Measurements from ENCODE around the gene S100A4.
"Not testable (repeated sequence)": the region's sequence is repeated elsewhere in the genome, so short reads cannot be mapped to it uniquely, and the experiment has no call there.

The S100A4 gene

DNA sequence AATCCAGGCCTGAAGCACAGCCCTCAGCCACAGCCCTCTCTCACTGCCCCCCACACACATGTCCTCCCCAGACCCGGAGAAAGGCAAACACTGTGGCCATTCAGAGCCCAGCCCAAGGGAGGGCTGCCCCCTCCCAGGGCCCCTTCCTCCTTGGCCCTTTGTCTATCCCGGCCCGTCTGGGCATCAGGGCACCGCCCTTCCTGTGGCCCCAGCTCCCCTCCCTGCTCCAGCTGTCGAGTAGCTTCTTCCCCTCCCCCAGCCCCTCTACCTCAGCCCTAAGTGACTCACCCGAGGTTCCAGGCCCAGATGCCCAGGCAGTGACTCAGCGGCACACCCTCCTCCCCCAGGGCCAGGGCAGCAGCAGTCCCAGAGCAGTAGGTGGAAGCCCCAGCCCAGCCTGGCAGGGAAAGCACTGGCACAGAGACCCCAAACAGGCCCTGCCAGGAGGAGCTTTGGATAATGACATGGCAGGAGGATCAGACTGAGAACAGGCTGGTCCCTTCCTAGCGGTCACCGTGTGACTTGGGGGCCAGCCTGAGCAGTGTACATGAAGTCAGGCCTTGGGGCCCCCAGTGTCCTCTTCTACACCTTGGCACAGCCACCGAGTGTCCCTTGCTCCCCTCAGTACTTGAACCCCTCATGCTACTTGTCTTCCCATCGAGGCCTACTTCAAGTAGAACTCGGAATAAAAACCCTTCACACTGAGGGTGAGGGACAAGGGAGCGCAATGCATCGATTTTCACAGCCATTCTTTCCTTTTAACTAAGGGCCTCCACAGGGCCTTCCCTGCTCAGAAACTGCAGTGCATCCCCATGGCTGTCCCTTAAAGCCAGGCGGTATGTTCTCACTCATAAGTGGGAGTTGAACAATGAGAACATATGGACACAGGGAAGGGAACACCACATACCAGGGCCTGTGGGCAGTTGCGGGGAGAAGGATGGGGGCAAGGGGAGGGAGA is 21.1 kb upstream of the S100A4 start:
- DNase-seq = peak; percentile 93

DNA sequence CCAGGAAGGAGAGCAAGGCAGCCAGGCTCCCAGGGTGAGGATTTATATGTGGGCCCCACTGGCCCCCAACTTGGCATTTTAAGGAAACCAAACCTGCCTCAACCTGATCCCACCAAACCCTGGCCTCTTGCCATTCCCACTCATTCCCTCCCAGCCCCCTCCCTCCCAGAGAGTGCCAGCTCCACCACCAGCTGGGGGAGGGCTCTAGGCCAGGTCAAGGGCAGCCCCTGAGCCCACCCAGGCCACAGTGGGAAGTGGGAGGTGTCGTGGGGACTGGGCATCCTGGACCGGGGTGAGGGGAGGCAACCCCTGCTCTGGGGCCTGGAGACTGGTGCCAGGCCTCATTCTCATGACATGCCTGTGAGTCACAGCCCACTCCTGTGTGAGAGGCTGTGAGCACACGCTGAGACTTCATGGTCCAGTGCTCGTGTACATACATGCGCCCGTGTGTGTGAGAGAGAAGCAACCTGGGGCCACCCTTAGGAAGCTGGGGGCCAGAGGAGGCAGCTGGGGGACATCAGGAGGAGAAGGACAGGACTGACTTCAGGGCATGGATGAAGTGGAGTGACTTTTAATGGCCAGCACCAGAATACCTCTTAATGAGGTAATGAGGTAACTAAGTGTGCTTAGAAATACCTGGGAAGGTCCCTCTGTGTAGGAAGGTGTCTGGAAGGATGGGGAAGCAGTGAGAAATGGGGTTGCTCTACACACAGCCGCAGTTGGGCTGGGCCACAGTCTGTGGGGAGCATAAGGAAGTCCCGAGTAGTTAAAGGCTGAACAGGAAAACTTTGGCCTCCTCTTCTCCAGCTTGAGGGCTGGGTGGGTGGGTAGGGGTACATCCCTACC is 20.1 kb upstream of the S100A4 start, which contains the start of gene S100A2:
S100A2 (minus strand) TSS at position 316 of the 846 bp plus-strand sequence. CDS start 1,967 bp downstream, outside the sequence.
- peak; percentile 68 for DNase-seq

DNA sequence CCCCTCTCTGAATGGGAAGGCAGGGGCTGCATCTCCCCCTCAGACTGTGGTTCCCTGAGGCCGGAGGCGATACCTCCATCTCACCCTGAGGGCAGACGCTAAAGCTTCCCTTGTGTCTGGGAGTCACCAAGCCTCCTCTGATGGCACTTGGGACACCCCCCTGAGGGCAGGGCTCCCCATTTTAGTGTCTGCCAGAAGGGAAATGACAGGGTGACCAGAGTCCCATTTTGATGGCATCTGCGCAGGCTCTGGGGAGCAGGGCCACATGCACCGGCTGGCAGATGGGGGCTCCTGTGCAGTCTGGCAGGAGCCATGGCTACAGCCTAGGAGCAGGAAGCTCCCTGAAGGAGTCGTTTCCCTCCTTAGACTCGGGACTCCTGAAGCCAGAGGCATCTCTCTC is 18.4 kb upstream of the S100A4 start:
- DNase-seq = no peak

DNA sequence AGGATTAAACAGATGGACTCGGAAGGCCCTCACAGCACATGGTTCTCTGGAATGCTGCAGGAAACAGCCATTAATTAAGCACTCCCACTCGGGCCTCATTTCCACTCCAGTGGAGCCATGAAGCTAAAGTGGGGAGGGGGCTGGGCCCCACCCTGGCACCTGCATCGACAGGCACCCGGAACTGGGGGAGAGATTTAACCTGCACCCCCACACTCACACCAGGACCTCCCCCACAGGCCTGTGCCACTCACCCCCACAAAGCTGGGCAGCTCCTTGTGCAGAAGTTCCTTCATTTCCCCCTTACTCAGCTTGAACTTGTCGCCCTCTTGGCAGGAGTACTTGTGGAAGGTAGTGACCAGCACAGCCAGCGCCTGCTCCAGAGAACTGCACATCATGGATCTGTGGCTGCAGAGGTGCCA is 17.9 kb upstream of the S100A4 start:
- DNase-seq = no peak

DNA sequence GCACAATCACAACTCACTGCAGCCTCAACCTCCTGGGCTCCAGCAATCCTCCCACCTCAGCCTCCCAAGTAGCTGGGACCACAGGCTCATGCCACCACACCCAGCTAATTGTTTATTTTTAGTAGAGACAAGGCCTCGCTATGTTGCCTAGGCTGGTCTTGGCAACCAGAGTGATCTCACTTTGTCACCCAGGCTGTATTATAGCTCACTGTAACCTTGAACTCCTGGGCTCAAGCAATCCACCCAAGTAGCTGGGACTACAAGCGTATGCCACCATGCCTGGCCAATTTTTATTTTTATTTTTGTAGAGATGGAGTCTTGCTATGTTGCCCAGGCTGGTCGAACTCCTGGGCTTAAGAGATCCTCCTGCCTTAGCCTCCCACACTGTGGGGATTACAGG is 16.4 kb upstream of the S100A4 start:
- DNase-seq = not testable (repeated sequence)

DNA sequence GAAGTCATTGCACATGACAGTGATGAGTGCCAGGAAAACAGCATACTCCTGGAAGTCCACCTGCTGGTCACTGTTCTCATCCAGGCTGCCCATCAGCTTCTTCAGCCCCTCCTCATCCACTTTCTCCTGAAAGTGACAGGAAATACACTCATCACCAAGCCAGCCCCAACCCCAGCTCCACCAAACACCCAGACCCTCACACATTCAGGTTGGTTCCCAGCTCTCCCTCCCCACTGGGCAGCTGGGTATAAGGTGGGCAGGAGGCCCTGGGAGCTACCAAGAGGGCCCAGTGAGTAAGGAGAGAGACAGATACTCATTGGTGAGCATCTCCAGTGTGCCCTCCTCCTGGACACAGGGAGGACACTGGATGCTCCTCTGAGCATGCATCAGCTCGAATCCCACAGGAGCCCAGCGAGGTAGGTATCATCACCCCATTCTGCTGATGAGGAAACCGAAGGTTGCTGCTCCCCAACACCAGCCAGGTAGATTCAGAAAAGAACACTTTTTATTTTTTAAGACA is 15.9 kb upstream of the S100A4 start:
- no peak for DNase-seq

DNA sequence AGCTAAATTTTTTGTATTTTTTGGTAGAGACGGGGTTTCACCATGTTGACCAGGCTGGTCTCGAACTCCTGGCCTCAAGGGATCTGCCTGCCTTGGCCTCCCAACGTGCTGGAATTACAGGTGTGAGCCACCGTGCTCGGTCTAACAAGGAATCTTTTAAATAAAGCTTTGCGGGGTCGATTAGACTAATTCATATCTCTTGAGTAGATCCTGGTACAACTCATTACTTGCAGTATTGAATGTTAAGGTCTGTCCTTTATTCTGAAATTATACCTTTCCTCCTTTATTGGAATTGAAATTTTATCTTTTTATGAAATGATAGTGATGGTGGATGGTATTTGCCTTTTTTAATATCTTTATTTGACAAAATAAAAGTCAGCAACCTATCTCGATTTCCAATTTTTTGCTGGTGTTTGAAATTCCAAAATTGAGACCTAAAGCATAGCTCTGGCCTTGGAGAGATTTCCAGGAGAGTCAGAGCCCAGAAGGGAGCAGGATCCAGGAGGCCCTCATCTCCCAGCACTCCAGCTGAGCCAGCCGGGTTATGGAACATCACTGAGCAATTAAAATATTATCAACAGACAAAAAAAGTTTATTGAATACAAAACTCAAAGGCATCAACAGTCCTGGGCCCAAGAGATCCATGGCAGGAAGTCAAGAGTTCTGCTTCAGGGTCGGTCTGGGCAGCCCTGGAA is 15.3 kb upstream of the S100A4 start:
- DNase-seq = no peak

DNA sequence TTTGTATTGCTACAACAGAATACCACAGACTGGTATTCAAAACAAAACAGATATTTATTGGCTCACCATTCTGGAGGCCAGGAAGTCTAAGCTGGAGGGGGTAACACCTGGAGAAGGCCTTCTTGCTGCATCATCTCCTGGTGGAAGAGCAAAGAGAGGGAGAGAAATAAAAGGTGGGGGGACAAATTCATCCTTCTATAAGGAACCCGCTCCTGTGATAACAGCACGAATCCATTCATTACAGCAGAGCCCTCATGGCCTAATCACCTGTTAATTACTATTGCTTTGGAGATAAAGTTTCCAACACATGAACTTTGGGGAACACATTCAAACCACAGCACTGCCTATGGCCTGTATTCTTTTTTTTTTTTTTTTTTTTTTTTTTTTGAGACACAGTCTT is 14.6 kb upstream of the S100A4 start:
- DNase-seq = no peak

DNA sequence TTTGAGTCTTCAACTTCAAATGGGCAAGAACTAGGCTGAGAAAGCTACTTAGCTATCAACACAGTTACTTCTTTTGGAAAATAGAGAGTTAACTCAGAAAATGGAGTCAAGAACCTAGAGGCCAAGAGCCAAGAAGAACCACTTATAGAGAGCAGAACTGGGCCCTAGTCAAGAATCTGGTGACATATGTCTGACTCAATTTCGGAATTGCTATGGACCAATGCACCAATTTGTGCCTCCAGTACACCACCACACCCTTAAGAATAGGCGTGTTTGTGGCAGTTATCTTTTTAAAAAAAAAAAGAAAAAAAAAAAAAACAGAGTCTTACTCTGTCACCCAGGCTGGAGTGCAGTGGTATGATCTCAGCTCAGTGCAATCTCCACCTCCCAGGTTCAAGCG is 12.3 kb upstream of the S100A4 start:
- DNase-seq = no peak

DNA sequence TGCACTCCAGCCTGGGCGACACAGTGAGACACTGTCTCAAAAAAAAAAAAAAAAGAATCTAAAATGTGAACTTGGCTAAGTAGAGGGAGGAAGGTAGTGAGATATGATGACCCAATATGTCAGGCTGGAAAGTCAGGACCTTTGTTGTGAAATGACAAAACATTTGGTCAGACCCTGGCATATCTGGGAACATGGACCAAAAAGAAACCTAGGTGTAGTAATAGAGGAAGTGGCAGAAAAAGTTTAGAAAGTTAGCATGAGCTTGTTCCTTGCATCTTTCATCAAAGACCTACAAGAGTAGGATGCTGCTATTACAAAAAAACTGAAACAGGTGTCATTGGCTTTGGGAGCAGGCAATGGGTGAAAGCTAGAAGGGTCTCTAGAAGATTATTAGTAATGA is 10.7 kb upstream of the S100A4 start:
- peak; percentile 43 for DNase-seq

DNA sequence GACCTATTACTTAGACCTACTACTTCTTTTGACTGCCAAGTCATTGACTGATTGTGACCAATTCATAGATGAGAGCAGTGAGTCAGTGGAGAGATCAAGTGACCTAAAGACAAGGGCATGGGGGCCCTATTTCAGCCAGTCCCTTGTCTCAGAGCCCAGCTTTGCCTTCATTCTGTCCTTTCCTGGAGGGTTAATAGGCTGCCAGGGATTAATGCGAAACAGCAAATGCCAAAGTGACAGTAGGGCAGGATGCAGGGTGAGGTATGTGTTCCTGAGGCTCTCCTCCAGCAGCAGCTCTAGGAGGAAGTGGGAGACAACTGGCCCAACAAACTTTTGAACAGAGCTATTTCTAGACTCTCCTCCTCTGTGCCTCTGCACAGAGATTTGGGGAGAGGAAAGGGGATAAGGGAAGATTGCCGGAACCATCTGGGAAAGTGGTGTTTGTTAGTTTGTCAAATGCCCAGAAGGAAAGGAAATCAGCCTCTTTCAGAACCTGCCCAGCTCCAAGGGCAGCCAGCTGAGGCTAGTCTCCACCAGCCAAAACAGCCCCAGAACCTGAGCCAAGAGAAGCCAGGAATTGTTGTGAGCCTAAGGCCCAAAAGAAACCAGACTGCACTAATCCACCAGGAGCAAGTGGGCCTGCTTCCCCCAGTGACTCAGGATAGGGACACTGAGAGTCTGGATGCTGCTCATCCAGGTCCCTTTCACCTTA is 8.4 kb upstream of the S100A4 start:
- DNase-seq = peak; percentile 56

DNA sequence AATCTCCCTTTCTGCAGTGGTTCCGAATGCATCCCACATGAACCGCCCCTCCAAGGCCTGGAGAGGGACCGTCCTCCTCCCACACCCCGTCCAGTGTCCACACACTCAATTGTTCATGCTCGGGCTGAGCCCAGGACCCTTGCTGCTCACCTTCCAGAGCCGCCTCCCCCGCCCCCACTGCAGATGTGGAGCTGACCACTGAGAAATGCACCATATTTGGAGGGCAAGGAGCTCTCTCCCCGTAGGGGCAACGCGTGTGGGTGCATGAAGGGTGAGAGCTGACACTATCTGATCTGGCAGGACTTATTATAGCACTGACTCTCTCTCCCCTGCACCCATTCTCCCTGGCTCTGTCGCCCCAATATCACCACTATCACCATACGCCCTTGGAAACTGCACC is 7.5 kb upstream of the S100A4 start:
- no peak for DNase-seq

DNA sequence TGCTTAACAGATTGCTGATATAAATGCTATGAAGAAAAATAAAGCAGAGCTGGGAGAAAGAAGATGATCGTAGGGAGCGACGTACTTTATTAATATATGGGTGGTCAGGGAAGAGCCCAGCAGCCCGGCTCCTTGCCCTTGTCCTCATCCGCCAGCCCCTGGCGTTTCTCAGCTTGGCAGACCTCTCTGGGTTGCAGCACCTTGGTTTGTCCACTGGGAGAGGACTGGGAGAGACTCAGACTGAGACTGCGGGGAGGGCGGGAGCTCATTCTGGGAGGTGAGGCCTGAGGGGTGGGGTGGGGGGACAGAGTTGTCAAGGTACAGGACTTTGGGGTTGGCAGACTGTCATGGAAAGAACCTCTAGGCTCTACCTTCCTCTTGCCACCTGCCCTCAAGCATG is 6.7 kb upstream of the S100A4 start:
- no peak for DNase-seq

DNA sequence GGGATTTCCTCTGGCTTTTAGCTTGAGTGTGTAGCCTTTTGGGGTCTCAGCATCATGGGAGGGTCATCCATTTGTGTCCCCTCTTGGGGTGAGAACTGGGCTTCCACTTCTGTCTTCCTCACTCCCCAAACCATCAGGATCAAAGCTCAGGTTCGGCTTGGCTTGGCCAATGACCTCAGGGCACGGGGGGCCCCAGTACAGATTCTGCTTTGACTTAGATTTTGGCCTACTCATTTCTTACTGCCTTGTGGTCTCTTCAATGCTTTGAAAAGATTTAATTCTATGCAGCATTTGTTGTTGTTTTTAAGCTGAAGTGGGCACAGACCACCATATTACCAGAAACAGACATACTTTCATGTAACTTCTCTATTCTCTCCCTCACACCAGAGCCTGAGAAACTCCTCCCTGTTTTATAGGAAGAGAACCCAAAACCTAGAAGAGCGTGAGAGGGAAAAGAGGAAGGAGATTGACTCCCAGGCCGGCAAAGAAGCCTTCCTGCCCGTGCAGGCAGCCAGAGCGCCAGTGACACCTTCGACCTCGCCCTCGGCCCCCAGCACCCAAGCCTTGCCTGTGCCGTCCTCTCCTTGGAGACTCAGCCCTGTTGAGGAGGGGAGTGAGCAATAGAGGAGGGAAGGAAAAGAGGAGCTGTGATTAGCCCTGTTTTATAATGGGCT is 5.4 kb upstream of the S100A4 start:
- DNase-seq = peak; percentile 84

DNA sequence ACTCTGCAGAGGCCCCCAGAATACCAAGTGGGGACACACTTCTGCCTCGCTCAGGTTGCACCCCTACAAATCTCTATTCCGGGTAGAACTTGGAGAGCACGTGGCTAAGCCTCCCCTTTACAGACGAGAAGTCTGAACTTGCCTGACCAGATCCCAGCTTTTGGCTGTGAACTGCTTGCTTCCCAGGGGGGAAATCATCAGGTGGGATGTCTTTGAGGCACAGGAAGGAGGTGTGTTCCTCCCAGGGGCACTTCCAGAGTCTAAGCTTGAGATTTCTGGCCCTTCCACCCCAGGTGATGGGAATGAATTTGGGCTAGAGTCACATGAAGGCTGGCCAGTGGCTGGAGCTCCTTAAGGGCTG is 4.8 kb upstream of the S100A4 start:
- DNase-seq = no peak

DNA sequence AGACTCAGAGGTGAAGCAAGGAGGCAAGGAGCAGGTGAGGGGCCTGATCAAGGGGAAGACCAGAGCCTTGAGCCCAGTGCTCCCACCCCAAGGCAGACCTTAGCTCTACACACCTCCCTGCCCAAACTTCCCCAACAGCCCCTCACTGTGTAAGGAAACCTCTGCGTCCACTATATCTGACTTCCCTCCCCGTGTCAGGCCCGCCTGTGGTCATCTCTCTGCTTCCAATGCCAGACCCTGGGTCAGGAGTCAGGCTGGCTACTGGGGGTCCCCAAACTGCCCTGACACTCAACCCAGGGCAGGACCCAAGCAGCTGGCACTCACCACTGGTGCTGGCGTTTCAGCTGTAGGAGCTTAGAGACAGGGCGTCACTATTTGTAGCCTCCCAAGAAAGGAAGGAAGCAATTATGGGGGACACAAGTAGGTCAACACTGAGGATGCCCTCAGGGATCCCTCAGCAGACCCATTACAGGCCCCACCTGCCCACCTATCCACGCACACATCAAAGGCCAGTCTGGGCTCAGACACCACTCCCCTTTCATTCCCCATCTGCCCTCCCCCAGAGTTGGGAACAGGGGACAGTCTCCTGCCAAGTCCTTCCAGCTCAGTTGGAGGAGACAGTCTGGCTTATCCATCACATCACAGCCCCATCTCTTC is 4.3 kb upstream of the S100A4 start:
- no peak for DNase-seq

DNA sequence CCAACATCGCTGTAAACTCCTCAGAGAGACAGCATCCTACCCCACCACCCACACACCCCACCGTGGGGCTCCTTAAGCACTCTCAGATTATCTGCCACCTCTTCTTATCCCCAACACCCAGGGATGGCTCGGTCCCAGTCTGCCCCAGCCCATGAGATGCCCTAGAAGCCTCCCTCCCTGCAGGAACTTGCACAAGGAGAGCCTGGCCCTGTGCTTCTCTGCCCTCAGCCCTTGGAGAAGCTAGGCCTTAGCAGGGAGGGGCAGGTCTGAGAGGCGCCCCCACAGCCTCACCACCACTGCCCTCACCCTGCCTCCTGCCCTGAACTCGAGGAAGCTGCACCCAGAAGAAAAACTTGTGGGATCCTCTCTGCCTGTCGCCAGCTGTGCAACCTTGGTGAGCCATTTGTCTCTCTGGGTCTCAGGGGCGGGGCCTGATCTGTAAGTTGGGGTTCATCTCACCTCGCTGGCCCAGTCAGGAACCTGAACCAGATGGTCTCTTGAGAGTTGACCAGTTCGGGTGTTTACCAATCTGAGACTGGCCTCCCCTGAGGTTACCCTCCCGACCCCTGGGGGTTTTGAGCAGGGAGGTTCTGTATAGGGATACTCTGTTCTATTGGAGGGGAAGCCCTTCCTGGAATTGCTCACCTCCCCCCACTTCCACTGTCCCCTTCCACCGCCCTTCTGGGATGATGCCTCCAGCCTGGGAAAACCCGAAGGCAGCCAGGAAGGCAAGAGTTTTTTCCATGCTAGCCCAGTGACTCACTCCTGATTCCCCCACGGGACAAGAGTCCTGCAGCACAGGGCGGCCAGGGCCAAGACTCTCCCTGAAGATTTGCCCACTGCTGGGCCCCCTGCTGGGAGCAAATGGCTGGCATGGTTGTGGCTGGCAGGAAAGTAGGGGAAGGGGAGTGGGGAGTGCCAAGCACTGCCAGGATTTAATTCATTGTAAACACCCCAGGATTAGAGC is 3.4 kb upstream of the S100A4 start, which contains the start of gene S100A3:
S100A3 (minus strand) TSS at position 537 of the 967 bp plus-strand sequence. CDS start 773 bp downstream, outside the sequence.
- DNase-seq = no peak

DNA sequence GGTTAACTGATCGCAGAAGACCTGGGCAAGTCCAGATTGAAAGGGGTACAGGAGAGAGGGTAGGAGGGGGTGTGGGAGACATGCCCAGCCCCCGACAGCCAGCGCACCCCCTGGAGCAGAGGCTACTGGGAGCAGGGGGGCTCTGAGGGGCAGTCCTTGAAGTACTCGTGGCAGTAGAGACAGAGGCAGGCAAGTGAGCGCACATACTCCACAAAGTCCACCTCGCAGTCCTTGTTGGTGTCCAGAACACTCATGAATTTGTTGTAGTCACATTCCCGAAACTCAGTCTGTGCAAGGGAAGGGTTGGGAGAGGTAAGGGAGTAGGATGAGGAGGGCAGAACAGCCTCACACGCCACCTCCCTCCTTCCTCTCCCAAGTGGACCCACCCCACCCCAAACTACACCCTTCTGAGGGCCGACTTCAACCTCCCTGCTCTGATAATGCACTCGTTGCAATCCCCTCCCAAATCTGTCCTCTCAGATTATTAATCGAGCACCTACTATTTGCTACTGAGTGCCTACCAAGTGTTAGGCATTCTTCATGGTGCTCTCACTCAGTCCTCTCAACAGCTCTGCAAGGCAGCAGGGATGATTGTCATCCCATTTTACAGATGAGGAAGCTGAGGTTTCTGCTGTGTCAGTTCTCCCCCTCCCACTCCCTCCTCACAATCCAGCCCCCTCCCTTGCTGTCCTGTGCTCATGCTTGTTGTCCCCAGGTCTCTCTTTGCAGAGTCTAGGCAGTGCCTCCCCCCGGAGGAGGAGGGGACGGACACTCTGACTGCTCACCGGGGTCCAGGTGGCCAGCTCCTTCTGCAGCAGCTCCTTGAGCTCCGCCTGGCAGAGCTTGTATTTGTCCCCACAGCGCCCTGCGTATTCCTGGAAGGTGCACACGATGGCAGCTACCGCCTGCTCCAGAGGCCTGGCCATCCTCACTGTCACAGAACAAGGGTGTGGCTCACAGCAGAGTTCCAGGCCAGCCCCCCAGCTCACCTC is 2.2 kb upstream of the S100A4 start:
- DNase-seq = no peak

All from MV-4-11 (cell line).